H1 (cell line): ENCODE measurements around the gene CAMTA1. TPM values are rescaled to one million over a fixed set of nuclear protein-coding genes. Genes with fewer than 3 reads are reported as not detected.

Experiments used
- ATF2 ChIP-seq: IDR thresholded peaks from 2 replicates; pipeline ENCODE4 v1.6.1; 2012; ENCODE audit warnings: low read length, inconsistent platforms
- BRCA1 ChIP-seq: IDR thresholded peaks from 2 replicates; pipeline ENCODE4 v1.6.1; 2012; ENCODE audit warnings: low read depth, low read length, improper control_type of control experiment
- CHD1 ChIP-seq: IDR thresholded peaks from 2 replicates; pipeline ENCODE4 v1.6.1; 2012; ENCODE audit warnings: low read depth, low read length, improper control_type of control experiment
- TBP ChIP-seq: IDR thresholded peaks from 2 replicates; pipeline ENCODE4 v1.6.1; 2011; ENCODE audit warnings: low read depth, low read length, improper control_type of control experiment
- polyA plus RNA-seq, 7 experiments: library from polyadenylated mRNA; depleted of rRNA in 3 of 7; stranded (reverse) in 5 of 7; unstranded in 2 of 7; fragments of >200 nt in 5 of 7; fragments of 200-250 nt in 2 of 7; gene quantifications; 1 replicate in 5 of 7; 2 replicates in 1 of 7; 4 replicates in 1 of 7; pipeline versions ENCODE4 v1.2.1 to v1.2.3, GENCODE V29; 2011 to 2013; ENCODE audit warnings: missing spikeins in 2 of 7, mixed read lengths in 2 of 7
- total RNA-seq: library from RNA; stranded (reverse); fragmentation: NEBNext Ultra II Directional; extraction: Animal tissue kit (Norgen Biotek cat#: 25700); gene quantifications from 2 replicates; pipeline ENCODE4 v1.2.1, GENCODE V29; 2021

CAMTA1 gene
- total and polyA plus RNA-seq, 2 of the 8 experiments (the other 6 are each of a cell fraction or from before 2014, with no cell fraction given) = 65.0 to 119 TPM

DNA sequence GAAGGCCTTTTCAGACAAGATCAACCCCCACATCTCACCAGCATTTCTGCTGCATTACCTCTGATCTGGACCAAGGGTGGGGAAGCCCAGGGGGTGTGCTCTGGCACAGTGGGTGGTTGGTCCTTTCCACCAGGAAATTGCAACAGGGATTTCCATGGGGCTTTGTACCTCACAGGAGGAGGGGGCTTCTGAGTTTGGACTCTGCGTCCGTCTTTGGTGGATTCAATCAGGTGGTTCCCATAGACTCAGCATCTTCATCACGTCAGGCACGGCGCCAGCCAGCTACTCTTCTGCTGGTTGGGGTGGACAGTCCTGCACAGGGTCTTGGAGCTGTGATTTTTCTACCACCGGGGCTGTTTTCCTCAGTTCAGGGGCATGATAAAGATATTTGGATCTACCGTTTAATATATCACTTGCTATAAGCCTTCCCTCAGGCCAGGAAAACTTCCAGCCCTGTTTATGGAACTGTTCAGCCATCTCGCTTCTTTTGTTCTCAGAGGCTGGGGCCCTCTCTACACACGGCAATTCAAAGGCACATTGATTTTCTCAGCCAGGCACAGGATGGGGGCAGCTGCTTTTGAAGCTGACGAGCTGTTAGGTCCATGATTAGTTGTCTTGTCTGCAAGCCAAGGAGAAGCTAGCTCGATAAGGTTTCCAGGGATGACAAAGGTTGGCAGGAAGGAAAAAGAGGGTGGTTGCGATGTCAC is 467.3 kb downstream of the CAMTA1 start (continued):
- TF ChIP-seq ATF2 (no peak), CHD1 (no peak), TBP (no peak), BRCA1 (no peak)
